ENCODE measurements around the gene LRP5. TPM values are rescaled to one million over a fixed set of nuclear protein-coding genes. Genes with fewer than 3 reads are reported as not detected.

The LRP5 gene
- total RNA-seq, 1 donor from 2014 or later: 38.7 TPM

DNA sequence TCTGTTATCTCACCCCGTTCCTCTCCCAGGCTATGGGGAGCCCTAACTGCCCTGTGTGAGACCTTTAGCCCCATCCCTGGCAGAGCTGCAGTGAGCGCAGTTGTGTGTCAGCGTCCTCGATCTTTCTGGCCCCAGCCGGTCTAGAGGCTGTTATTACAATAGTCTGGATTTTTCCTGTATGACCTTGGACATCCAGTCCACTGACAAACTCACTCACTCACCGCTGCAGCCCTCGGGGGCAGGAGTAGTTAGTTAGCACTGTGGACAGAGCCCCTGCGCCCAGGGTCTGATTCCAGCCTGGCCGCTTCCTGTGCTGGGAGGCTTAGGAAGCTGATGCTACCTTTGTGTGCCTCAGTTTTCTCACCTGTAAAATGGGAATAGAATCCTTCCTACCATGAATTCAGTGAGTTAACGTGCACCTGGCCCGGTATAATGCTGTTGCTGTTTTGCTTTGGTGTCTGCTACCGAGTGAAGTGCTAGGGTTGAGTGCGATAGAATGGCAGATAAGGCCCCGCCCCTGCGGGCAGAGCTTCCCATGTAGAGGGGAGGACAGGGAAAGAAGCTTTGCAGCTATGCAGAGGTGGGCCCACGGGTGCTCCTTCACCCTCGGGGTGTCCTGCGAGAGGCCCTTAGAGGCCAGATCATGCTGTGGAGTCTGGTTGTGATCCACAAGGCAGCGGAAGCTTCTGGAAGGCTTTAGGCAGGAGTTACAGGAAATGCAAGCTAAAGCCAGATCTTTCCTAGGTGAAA is 3.0 kb downstream of the LRP5 start:
- no peak for DNase-seq (ENCODE audit: low spot score)
- H3K4me3 Mint-ChIP-seq (ENCODE audit: unreplicated experiment): peak overlapping the region; percentile 89
- TF ChIP-seq, protein P1, sequence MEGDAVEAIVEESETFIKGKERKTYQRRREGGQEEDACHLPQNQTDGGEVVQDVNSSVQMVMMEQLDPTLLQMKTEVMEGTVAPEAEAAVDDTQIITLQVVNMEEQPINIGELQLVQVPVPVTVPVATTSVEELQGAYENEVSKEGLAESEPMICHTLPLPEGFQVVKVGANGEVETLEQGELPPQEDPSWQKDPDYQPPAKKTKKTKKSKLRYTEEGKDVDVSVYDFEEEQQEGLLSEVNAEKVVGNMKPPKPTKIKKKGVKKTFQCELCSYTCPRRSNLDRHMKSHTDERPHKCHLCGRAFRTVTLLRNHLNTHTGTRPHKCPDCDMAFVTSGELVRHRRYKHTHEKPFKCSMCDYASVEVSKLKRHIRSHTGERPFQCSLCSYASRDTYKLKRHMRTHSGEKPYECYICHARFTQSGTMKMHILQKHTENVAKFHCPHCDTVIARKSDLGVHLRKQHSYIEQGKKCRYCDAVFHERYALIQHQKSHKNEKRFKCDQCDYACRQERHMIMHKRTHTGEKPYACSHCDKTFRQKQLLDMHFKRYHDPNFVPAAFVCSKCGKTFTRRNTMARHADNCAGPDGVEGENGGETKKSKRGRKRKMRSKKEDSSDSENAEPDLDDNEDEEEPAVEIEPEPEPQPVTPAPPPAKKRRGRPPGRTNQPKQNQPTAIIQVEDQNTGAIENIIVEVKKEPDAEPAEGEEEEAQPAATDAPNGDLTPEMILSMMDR (IDR thresholded peaks at IDR 0.05): no peak
- H3K27ac Mint-ChIP-seq (ENCODE audit: unreplicated experiment): peak overlapping the region; percentile 89
- H3K27me3 Mint-ChIP-seq (ENCODE audit: low read depth): no peaks in the 10 kb centered on the region
- H3K9me3 Mint-ChIP-seq (ENCODE audit: low read depth): no peaks in the 10 kb centered on the region
- H3K4me1 Mint-ChIP-seq (ENCODE audit: low read depth): peaks cover 44% of the 10 kb centered on the region
- no peaks in the 10 kb centered on the region for H3K36me3 Mint-ChIP-seq (ENCODE audit: low read depth)

DNA sequence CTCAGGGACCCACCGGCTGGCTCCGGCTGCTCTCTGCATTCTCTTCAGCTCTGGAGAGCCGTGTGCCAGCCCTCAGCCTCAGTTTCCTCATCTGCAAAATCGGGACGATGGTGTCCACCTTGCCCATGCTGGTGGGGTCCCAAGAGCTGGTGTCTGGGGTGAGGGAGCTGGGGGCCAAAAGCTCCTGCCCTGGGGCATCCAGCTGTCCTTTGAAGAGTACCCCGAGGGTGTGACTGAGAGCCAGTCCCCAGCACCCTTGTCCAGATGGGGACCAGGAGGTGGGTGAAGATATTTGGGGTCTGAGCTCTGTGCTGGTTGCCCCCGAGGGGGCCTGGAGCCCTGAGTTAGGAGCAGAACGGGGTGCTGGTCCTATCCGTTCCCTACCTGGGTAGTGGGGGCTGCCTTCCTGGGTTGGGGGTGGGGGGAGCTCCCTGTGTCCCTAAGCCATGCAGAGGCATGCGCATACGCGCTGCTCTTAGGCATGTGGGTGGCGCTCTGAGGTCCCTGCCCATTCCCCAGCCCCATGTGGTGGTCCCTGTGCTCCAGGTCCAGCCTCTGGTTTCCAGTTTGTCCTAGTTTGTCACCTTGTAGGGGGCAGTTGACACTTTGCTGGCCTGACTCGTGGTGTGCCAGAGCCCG is 4.9 kb downstream of the LRP5 start:
- DNase-seq (ENCODE audit: low spot score): no peak
- TF ChIP-seq, protein P1 (IDR thresholded peaks at IDR 0.05): no peak
- H3K36me3 Mint-ChIP-seq (ENCODE audit: low read depth): peaks cover 1% of the 10 kb centered on the region
- no peaks in the 10 kb centered on the region for H3K9me3 Mint-ChIP-seq (ENCODE audit: low read depth)
- peak overlapping the region; percentile 17 for H3K27ac Mint-ChIP-seq (ENCODE audit: unreplicated experiment)
- no peaks in the 10 kb centered on the region for H3K27me3 Mint-ChIP-seq (ENCODE audit: low read depth)
- no peak overlapping the region for H3K4me3 Mint-ChIP-seq (ENCODE audit: unreplicated experiment)
- H3K4me1 Mint-ChIP-seq (ENCODE audit: low read depth): peaks cover 48% of the 10 kb centered on the region

GRCh38 chr11:68321293-68322051 is 9.1 kb downstream of the LRP5 start:
- Mint-ChIP-seq H3K36me3 (ENCODE audit: low read depth) (peaks cover 2% of the 10 kb centered on the region), H3K4me3 (ENCODE audit: unreplicated experiment) (no peak overlapping the region), H3K9me3 (ENCODE audit: low read depth) (no peaks in the 10 kb centered on the region), H3K27me3 (ENCODE audit: low read depth) (no peaks in the 10 kb centered on the region), H3K27ac (ENCODE audit: unreplicated experiment) (no peak overlapping the region), H3K4me1 (ENCODE audit: low read depth) (peaks cover 20% of the 10 kb centered on the region)
- no peak for DNase-seq (ENCODE audit: low spot score)
- TF ChIP-seq, protein P1 (IDR thresholded peaks at IDR 0.05): no peak

- Mint-ChIP-seq H3K4me3 (ENCODE audit: unreplicated experiment) (no peak overlapping the region), H3K9me3 (ENCODE audit: low read depth) (no peaks in the 10 kb centered on the region), H3K27me3 (ENCODE audit: low read depth) (no peaks in the 10 kb centered on the region), H3K4me1 (ENCODE audit: low read depth) (peaks cover 14% of the 10 kb centered on the region), H3K36me3 (ENCODE audit: low read depth) (peaks cover 2% of the 10 kb centered on the region), H3K27ac (ENCODE audit: unreplicated experiment) (no peak overlapping the region)
- DNase-seq (ENCODE audit: low spot score): no peak
- TF ChIP-seq, protein P1 (IDR thresholded peaks at IDR 0.05): no peak
Observed at GRCh38 chr11:68322052-68322430, 9.7 kb downstream of the LRP5 start.

DNA sequence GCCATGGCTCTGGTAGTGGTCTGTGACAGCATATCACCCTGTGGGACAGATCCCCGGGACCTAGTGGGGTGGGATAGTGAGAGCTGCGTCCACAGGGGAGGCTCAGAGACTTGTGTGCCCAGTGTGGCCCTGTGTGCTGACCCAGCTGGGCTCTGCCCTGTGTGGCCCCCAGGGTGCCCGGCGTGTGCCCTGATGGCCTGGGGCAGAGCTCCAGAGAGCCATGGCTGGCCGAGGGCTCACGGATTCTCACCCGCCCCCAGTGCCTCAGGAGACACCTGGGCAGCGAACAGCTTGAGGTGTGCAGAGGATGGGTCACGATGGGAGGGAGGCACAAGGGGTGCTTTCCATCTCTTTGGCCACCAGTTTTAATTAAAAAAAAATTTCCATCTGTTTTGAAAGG is 11.8 kb downstream of the LRP5 start:
- TF ChIP-seq, protein P1 (IDR thresholded peaks at IDR 0.05): no peak
- Mint-ChIP-seq H3K27ac (ENCODE audit: unreplicated experiment) (no peak overlapping the region), H3K27me3 (ENCODE audit: low read depth) (no peaks in the 10 kb centered on the region), H3K36me3 (ENCODE audit: low read depth) (peaks cover 2% of the 10 kb centered on the region), H3K9me3 (ENCODE audit: low read depth) (no peaks in the 10 kb centered on the region), H3K4me3 (ENCODE audit: unreplicated experiment) (no peak overlapping the region), H3K4me1 (ENCODE audit: low read depth) (peaks cover 25% of the 10 kb centered on the region)
- DNase-seq (ENCODE audit: low spot score): no peak

All from chondrocyte (in vitro differentiated cells).